OCI-LY7 (cell line): ENCODE data around the gene GTPBP2. TPM values are rescaled to one million over a fixed set of nuclear protein-coding genes. Genes with fewer than 3 reads are reported as not detected.
A peak's percentile ranks its signal among the peaks of the same experiment; 100 is the strongest.

Source experiments
- BruUV-seq: library from RNA; stranded (reverse); fragments of 400-500 nt; replicated peaks from 2 replicates; lab custom pipeline; 2021; lab: Mats Ljungman, UMichigan
- CTCF ChIA-PET: fragments of 300-600 bp; sonication (Branson Sonifier 250); formaldehyde crosslinking; loops from one replicate; lab custom pipeline; 2022; ENCODE audit warnings: antibody characterized with exemption; ENCODE audit not compliant: unreplicated experiment; lab: Charles Lee
- POLR2A ChIA-PET: fragments of 300-600 bp; sonication (Branson Sonifier 250); formaldehyde crosslinking; loops from one replicate; lab custom pipeline; 2022; ENCODE audit warnings: antibody characterized with exemption; lab: Charles Lee
- DNase-seq: peaks from one replicate; pipeline ENCODE4 v3.0.0-alpha.2; 2015; ENCODE audit warnings: low spot score
- H2AFZ ChIP-seq: fragments of 200-600 bp; sonication (generic), shearing (Covaris generic); 2 replicates; pipeline ENCODE4 v1.6.1; 2014; ENCODE audit warnings: mild to moderate bottlenecking, antibody characterized with exemption, low read length, moderate library complexity
- H3K27ac ChIP-seq: fragments of 200-600 bp; sonication (generic); 2 replicates; pipeline ENCODE4 v1.5.1; 2014; ENCODE audit warnings: mixed run types, low read depth, mild to moderate bottlenecking, moderate library complexity, low read length, inconsistent platforms; ENCODE audit not compliant: poor library complexity, severe bottlenecking
- H3K36me3 ChIP-seq: fragments of 200-600 bp; sonication (generic); 2 replicates; pipeline ENCODE4 v1.6.1; 2014; ENCODE audit warnings: mild to moderate bottlenecking, antibody characterized with exemption, low read length, moderate library complexity, mixed read lengths; ENCODE audit not compliant: insufficient read depth
- H3K4me1 ChIP-seq: fragments of 200-600 bp; sonication (generic); 2 replicates; pipeline ENCODE4 v1.5.1; 2014; ENCODE audit warnings: mild to moderate bottlenecking, low read length; ENCODE audit not compliant: insufficient read depth, poor library complexity, severe bottlenecking
- H3K4me2 ChIP-seq: fragments of 200-600 bp; sonication (generic); 2 replicates; pipeline ENCODE4 v1.6.1; 2014; ENCODE audit warnings: mild to moderate bottlenecking, low read length
- H3K4me3 ChIP-seq: fragments of 200-600 bp; sonication (generic); 2 replicates; pipeline ENCODE4 v1.5.1; 2014; ENCODE audit warnings: mild to moderate bottlenecking, low read depth, low read length; ENCODE audit not compliant: poor library complexity, severe bottlenecking
- H3K79me2 ChIP-seq: fragments of 200-600 bp; sonication (generic); 2 replicates; pipeline ENCODE4 v1.6.1; 2016; ENCODE audit warnings: low read depth, mild to moderate bottlenecking, low read length, moderate library complexity, mixed read lengths; ENCODE audit not compliant: insufficient read depth
- H3K9me2 ChIP-seq: fragments of 200-600 bp; sonication (generic); 2 replicates; pipeline ENCODE4 v1.6.1; 2016; ENCODE audit warnings: mild to moderate bottlenecking, low read length, mixed read lengths; ENCODE audit not compliant: insufficient read depth
- H3K9me3 ChIP-seq: fragments of 200-600 bp; sonication (generic); 2 replicates; pipeline ENCODE4 v1.6.1; 2014; ENCODE audit warnings: mild to moderate bottlenecking, mixed run types, low read length, mixed read lengths
- H4K20me1 ChIP-seq: fragments of 200-600 bp; sonication (generic); 2 replicates; pipeline ENCODE4 v1.6.1; 2014; ENCODE audit warnings: mild to moderate bottlenecking, antibody characterized with exemption, low read length, moderate library complexity, mixed read lengths; ENCODE audit not compliant: insufficient read depth
- CTCF ChIP-seq: fragments of 200-600 bp; sonication (generic); conservative IDR thresholded peaks from 2 replicates; pipeline ENCODE4 v1.5.1; 2014; ENCODE audit warnings: mild to moderate bottlenecking, antibody characterized with exemption, low read length, moderate library complexity, mixed read lengths
- EZH2phosphoT487 ChIP-seq: fragments of 200-600 bp; sonication (generic); IDR thresholded peaks from 2 replicates; pipeline ENCODE4 v1.6.1; 2018; ENCODE audit warnings: low read depth, borderline replicate concordance, mild to moderate bottlenecking, mixed run types, antibody characterized with exemption, low read length, moderate library complexity, mixed read lengths
- intact Hi-C: fragments of 100-400 bp; cut with micrococcal nuclease; formaldehyde crosslinking; loops from one replicate; pipeline ENCODE4 v1.10.0; 2022; ENCODE audit not compliant: unreplicated experiment
- total RNA-seq, 2 experiments: library from RNA; depleted of rRNA in 1 of 2; stranded (reverse); fragments of >200 nt in 1 of 2; shearing (Covaris generic) in 1 of 2; gene quantifications; 2 replicates each; pipeline ENCODE4 v1.2.3, GENCODE V29; 2014 to 2022

Gene GTPBP2
- total RNA-seq, 2 experiments from 2014 or later = 64.8 to 86.5 TPM

- peak overlapping the region; percentile 95 for H3K27ac ChIP-seq
- H3K4me2 ChIP-seq = peak overlapping the region; percentile 81
- no peaks in the 10 kb centered on the region for H3K9me2 ChIP-seq
- CTCF ChIA-PET = no interaction called here
- no peaks in the 10 kb centered on the region for H4K20me1 ChIP-seq
- no peak overlapping the region; the same call in 1 of the 2 replicates for H2AFZ ChIP-seq
- peak; percentile 79 for DNase-seq
- BruUV-seq = TSS peak; percentile 56
- H3K79me2 ChIP-seq = peaks cover 19% of the 10 kb centered on the region; the same call in 1 of the 2 replicates
- peaks cover 40% of the 10 kb centered on the region for H3K4me1 ChIP-seq
- TF ChIP-seq CTCF (no peak), EZH2phosphoT487 (no peak)
- intact Hi-C loops = loop anchor here (1.0 to 2.0 kb wide), 2 partner anchors 52 to 142 kb away; partner anchors contain the start of genes POLH, VEGFA and XPO5
- peak overlapping the region; percentile 91 for H3K4me3 ChIP-seq
- peaks cover 39% of the 10 kb centered on the region for H3K36me3 ChIP-seq
- POLR2A ChIA-PET = interaction anchor here (0.5 to 2.5 kb wide), 8 partner anchors 11 to 251 kb away, joined by 3 to 9 read pairs (median 6); partner anchors contain the start of genes POLR1C and YIPF3
- H3K9me3 ChIP-seq = no peaks in the 10 kb centered on the region
These were observed 516 bp downstream of the GTPBP2 start for GRCh38 chr6:43628393-43629103.

GRCh38 chr6:43627008-43627825 is 1.8 kb downstream of the GTPBP2 start:
- Histone ChIP-seq H3K27ac (no peak overlapping the region), H3K36me3 (peaks cover 52% of the 10 kb centered on the region), H3K79me2 (peaks cover 19% of the 10 kb centered on the region; the same call in 1 of the 2 replicates), H2AFZ (no peak overlapping the region), H3K4me2 (peak overlapping the region; percentile 81), H3K9me3 (no peaks in the 10 kb centered on the region), H3K4me3 (no peak overlapping the region), H4K20me1 (no peaks in the 10 kb centered on the region), H3K9me2 (no peaks in the 10 kb centered on the region), H3K4me1 (peaks cover 37% of the 10 kb centered on the region)
- TF ChIP-seq EZH2phosphoT487 (no peak), CTCF (no peak)
- ChIA-PET CTCF (no interaction called here), POLR2A (no interaction called here)
- BruUV-seq = no TSS peak
- DNase-seq = no peak
- intact Hi-C loops = no loop called here
